Sigmoid colon (tissue), 4 donors: ENCODE data around the gene ARL5B.

Source experiments
- CTCF ChIP-seq, 4 experiments: fragments of 450-650 bp in 3 of 4; fragments of 200-600 bp in 1 of 4; IDR thresholded peaks; one replicate each; pipeline ENCODE4 v1.5.1; 2016 to 2019; ENCODE audit warnings: antibody characterized with exemption in 4 of 4, mild to moderate bottlenecking in 3 of 4, moderate library complexity in 2 of 4
- POLR2AphosphoS5 ChIP-seq, 4 donors: sonication (generic); formaldehyde crosslinking; IDR thresholded peaks; one replicate each; pipeline ENCODE4 v1.6.1; 2017; ENCODE audit warnings: antibody characterized with exemption in 4 of 4

GRCh38 chr10:18721067-18721466 is 61.8 kb downstream of the ARL5B start:
- TF ChIP-seq POLR2AphosphoS5 (IDR thresholded peaks at IDR 0.05) (no peak), CTCF (IDR thresholded peaks at IDR 0.05) (no peak)
